ENCODE measurements around the gene SGSM1. TPM values are rescaled to one million over a fixed set of nuclear protein-coding genes. Genes with fewer than 3 reads are reported as not detected.

Gene SGSM1
- total and polyA plus RNA-seq, 9 donors = 0.08 to 0.76 (median 0.17) TPM

- H3K9me3 ChIP-seq (replicated peaks; ENCODE audit: control insufficient read depth, low read depth, low read length) = no peaks in the 10 kb centered on the region
- H3K27ac ChIP-seq (ENCODE audit: low read length) = no peak overlapping the region
- H3K36me3 ChIP-seq (ENCODE audit: control insufficient read depth, insufficient read depth, low read length) = no peaks in the 10 kb centered on the region
- 79% methylated on average over 2 of the region's 2 CpGs for WGBS (ENCODE audit: insufficient coverage)
- H3K27me3 ChIP-seq (ENCODE audit: control insufficient read depth, insufficient read depth, low read length) = peaks cover 2% of the 10 kb centered on the region
- H3K4me3 ChIP-seq (ENCODE audit: low read length) = no peak overlapping the region
- H3K4me1 ChIP-seq (ENCODE audit: control insufficient read depth, insufficient read depth, low read length) = peaks cover 4% of the 10 kb centered on the region
- DNase-seq = no peak
Measured at GRCh38 chr22:24822471-24822870, 16.5 kb downstream of the SGSM1 start.

DNA sequence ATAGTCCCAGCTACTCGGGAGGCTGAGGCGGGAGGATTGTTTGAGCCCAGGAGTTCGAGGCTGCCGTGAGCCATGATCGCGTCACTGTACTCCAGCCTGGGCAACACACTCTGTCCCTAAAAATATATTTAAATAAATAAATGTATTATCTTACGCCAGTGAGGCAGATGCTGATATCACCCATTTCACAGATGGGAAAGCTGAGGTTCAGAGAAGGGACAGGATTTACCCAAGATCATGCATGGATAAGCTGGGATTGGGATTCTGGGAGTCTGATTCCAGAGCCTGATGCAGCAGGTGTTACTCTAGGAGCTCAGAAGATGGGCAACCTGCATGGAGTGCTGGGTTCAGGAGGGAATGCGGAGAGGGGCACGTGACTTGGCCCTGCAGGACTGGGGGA, 17.8 kb downstream of the SGSM1 start:
- WGBS (ENCODE audit: insufficient coverage) = 85% methylated on average over 2 of the region's 9 CpGs
- no peak overlapping the region for H3K4me3 ChIP-seq (ENCODE audit: low read length)
- peaks cover 2% of the 10 kb centered on the region for H3K27me3 ChIP-seq (ENCODE audit: control insufficient read depth, insufficient read depth, low read length)
- H3K36me3 ChIP-seq (ENCODE audit: control insufficient read depth, insufficient read depth, low read length) = no peaks in the 10 kb centered on the region
- peaks cover 4% of the 10 kb centered on the region for H3K4me1 ChIP-seq (ENCODE audit: control insufficient read depth, insufficient read depth, low read length)
- H3K27ac ChIP-seq (ENCODE audit: low read length) = no peak overlapping the region
- no peak for DNase-seq
- H3K9me3 ChIP-seq (replicated peaks; ENCODE audit: control insufficient read depth, low read depth, low read length) = no peaks in the 10 kb centered on the region

- no peak overlapping the region for H3K27ac ChIP-seq (ENCODE audit: low read length)
- H3K27me3 ChIP-seq (ENCODE audit: control insufficient read depth, insufficient read depth, low read length) = peaks cover 2% of the 10 kb centered on the region
- no peaks in the 10 kb centered on the region for H3K36me3 ChIP-seq (ENCODE audit: control insufficient read depth, insufficient read depth, low read length)
- no peak overlapping the region for H3K4me3 ChIP-seq (ENCODE audit: low read length)
- H3K4me1 ChIP-seq (ENCODE audit: control insufficient read depth, insufficient read depth, low read length) = peaks cover 4% of the 10 kb centered on the region
- no peaks in the 10 kb centered on the region for H3K9me3 ChIP-seq (replicated peaks; ENCODE audit: control insufficient read depth, low read depth, low read length)
- 52% methylated on average over 2 of the region's 3 CpGs for WGBS (ENCODE audit: insufficient coverage)
- DNase-seq = no peak
Measured at GRCh38 chr22:24824250-24824649, 18.2 kb downstream of the SGSM1 start.

- no peak for DNase-seq
- Histone ChIP-seq H3K27me3 (ENCODE audit: control insufficient read depth, insufficient read depth, low read length) (peaks cover 2% of the 10 kb centered on the region), H3K27ac (ENCODE audit: low read length) (no peak overlapping the region), H3K4me1 (ENCODE audit: control insufficient read depth, insufficient read depth, low read length) (peaks cover 4% of the 10 kb centered on the region), H3K9me3 (replicated peaks; ENCODE audit: control insufficient read depth, low read depth, low read length) (no peaks in the 10 kb centered on the region), H3K4me3 (ENCODE audit: low read length) (no peak overlapping the region), H3K36me3 (ENCODE audit: control insufficient read depth, insufficient read depth, low read length) (no peaks in the 10 kb centered on the region)
- whole genome bisulfite sequencing (ENCODE audit: insufficient coverage) = 81% methylated on average over 4 of the region's 4 CpGs
Measured at GRCh38 chr22:24824915-24825314, 18.9 kb downstream of the SGSM1 start.

DNA sequence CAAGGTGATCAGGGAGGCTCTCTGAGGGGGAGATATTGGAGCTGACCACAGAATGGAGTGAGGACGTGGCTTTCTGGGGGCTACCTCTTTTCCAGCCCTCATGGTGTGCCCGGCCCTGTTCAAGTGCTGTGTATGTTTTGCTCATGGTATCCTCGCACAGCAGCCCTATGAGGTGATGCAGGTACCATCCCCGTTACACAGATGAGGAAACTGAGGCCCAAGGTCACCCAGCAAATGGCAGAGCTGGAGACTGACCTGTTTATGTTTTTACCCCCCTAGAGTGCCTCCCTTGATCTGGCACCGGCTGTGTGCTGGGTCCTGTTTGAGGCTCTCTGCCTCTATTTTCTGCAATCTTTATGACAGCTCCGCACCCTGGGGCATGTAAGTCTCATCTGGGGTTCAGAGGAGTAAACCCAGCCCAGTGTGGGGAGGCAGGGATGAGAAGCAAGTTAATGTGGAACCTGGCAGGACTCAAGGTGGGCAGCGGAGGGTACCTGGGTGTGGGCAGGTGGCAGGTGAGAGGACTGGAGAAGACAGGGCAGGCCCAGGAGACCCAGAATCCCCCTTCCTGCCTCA, 20.8 kb downstream of the SGSM1 start:
- Histone ChIP-seq H3K9me3 (replicated peaks; ENCODE audit: control insufficient read depth, low read depth, low read length) (no peaks in the 10 kb centered on the region), H3K27me3 (ENCODE audit: control insufficient read depth, insufficient read depth, low read length) (peaks cover 16% of the 10 kb centered on the region), H3K4me3 (ENCODE audit: low read length) (no peak overlapping the region), H3K36me3 (ENCODE audit: control insufficient read depth, insufficient read depth, low read length) (no peaks in the 10 kb centered on the region), H3K27ac (ENCODE audit: low read length) (no peak overlapping the region), H3K4me1 (ENCODE audit: control insufficient read depth, insufficient read depth, low read length) (no peaks in the 10 kb centered on the region)
- 80% methylated on average over 7 of the region's 7 CpGs for WGBS (ENCODE audit: insufficient coverage)
- DNase-seq = no peak

GRCh38 chr22:24827296-24827695, 21.3 kb downstream of the SGSM1 start:
- Histone ChIP-seq H3K36me3 (ENCODE audit: control insufficient read depth, insufficient read depth, low read length) (no peaks in the 10 kb centered on the region), H3K9me3 (replicated peaks; ENCODE audit: control insufficient read depth, low read depth, low read length) (no peaks in the 10 kb centered on the region), H3K4me3 (ENCODE audit: low read length) (no peak overlapping the region), H3K4me1 (ENCODE audit: control insufficient read depth, insufficient read depth, low read length) (no peaks in the 10 kb centered on the region), H3K27me3 (ENCODE audit: control insufficient read depth, insufficient read depth, low read length) (peaks cover 16% of the 10 kb centered on the region), H3K27ac (ENCODE audit: low read length) (no peak overlapping the region)
- DNase-seq = no peak
- WGBS (ENCODE audit: insufficient coverage) = 70% methylated on average over 8 of the region's 9 CpGs

DNA sequence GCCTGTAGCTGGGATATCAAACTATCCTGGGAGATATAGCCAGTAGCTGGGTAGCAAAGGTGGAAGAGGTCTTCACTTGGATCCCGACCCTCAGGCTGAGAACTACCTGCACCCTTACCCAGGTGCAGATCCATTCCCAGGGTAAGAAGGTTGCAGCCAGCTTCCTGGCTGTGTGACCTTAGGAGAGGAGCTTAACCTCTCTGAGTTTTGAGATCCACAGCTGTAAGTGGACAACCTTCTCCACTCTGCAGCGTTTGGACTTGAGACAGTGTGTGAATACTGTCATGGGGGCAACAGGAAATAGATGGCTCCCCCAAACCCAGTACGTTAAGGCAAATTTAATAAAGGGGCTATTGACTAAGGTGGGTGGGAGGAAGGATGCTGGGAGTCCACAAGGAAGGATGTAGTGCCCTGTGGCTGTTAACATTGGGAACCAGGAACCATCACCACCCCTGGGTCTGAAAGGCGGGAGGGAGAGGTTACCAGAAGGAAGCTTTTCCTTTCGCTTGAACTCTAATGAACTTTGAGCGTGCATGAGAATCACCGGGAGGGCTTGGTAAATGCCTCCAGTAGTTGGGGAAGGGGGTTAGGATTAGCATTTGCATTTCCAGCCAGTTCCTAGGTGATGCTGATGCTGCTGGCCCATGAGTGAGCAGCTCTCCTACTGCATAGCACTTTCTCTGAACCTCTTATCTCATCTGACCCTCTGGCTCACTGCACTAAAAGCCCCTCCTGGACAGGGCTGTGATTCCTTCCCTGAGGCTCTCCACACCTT, 24.4 kb downstream of the SGSM1 start:
- Histone ChIP-seq H3K27ac (ENCODE audit: low read length) (no peak overlapping the region), H3K36me3 (ENCODE audit: control insufficient read depth, insufficient read depth, low read length) (no peaks in the 10 kb centered on the region), H3K4me1 (ENCODE audit: control insufficient read depth, insufficient read depth, low read length) (no peaks in the 10 kb centered on the region), H3K27me3 (ENCODE audit: control insufficient read depth, insufficient read depth, low read length) (peaks cover 14% of the 10 kb centered on the region), H3K9me3 (replicated peaks; ENCODE audit: control insufficient read depth, low read depth, low read length) (no peaks in the 10 kb centered on the region), H3K4me3 (ENCODE audit: low read length) (no peak overlapping the region)
- 20% methylated on average over 1 of the region's 7 CpGs for WGBS (ENCODE audit: insufficient coverage)
- DNase-seq = no peak

GRCh38 chr22:24831687-24832086, 25.7 kb downstream of the SGSM1 start:
- 93% methylated on average over 3 of the region's 10 CpGs for WGBS (ENCODE audit: insufficient coverage)
- Histone ChIP-seq H3K27ac (ENCODE audit: low read length) (no peak overlapping the region), H3K4me1 (ENCODE audit: control insufficient read depth, insufficient read depth, low read length) (no peaks in the 10 kb centered on the region), H3K36me3 (ENCODE audit: control insufficient read depth, insufficient read depth, low read length) (no peaks in the 10 kb centered on the region), H3K4me3 (ENCODE audit: low read length) (no peak overlapping the region), H3K9me3 (replicated peaks; ENCODE audit: control insufficient read depth, low read depth, low read length) (no peaks in the 10 kb centered on the region), H3K27me3 (ENCODE audit: control insufficient read depth, insufficient read depth, low read length) (peaks cover 16% of the 10 kb centered on the region)
- no peak for DNase-seq

- Histone ChIP-seq H3K4me3 (ENCODE audit: low read length) (no peak overlapping the region), H3K36me3 (ENCODE audit: control insufficient read depth, insufficient read depth, low read length) (no peaks in the 10 kb centered on the region), H3K27ac (ENCODE audit: low read length) (no peak overlapping the region), H3K9me3 (replicated peaks; ENCODE audit: control insufficient read depth, low read depth, low read length) (no peaks in the 10 kb centered on the region), H3K4me1 (ENCODE audit: control insufficient read depth, insufficient read depth, low read length) (no peaks in the 10 kb centered on the region), H3K27me3 (ENCODE audit: control insufficient read depth, insufficient read depth, low read length) (peaks cover 16% of the 10 kb centered on the region)
- DNase-seq = no peak
- WGBS (ENCODE audit: insufficient coverage) = 64% methylated on average over 7 of the region's 8 CpGs
Measured at GRCh38 chr22:24833881-24834495, 28.0 kb downstream of the SGSM1 start.

DNA sequence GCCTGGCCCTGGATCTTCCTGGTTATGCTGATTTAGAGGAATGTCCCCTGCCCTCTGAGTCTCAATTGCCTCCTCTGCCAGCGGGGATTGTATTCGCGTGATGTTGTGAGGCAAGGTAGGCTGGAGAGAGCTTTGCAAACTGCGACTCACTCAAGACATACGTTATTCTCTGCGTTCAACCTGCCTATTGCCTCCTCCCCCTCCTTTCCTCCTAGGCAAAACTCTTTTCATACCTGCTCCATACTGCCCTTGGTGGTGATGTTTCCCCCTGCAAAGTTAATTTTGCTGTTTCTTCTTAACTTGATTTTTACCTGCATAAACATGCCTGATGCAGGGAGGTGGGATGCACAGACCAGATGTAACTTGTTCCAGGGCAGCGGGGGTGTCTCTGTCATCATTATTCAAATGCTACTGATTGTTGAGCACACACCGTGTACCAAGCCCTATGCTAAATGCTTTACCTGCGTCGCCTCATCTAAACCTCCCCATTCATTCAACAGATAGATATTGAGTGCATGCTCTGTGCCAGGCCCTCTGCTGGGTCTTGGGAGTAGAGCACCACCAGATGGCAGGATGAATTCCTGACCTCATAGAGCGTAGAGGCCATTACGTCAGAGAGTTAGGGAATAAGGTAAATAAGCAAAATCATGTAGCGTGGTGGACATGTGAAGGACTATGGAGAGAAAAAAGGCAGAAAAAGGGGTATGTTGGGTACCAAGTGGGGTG, 29.0 kb downstream of the SGSM1 start:
- Histone ChIP-seq H3K36me3 (ENCODE audit: control insufficient read depth, insufficient read depth, low read length) (no peaks in the 10 kb centered on the region), H3K4me1 (ENCODE audit: control insufficient read depth, insufficient read depth, low read length) (no peaks in the 10 kb centered on the region), H3K4me3 (ENCODE audit: low read length) (no peak overlapping the region), H3K27me3 (ENCODE audit: control insufficient read depth, insufficient read depth, low read length) (peaks cover 16% of the 10 kb centered on the region), H3K27ac (ENCODE audit: low read length) (no peak overlapping the region), H3K9me3 (replicated peaks; ENCODE audit: control insufficient read depth, low read depth, low read length) (no peaks in the 10 kb centered on the region)
- DNase-seq = no peak
- 43% methylated on average over 11 of the region's 13 CpGs for WGBS (ENCODE audit: insufficient coverage)

Data from muscle of leg (tissue), 11 donors.